Common myeloid progenitor, CD34-positive (primary cell): ENCODE results near the gene ICAM5.

ENCODE experiments used
- CTCF ChIA-PET: fragments of 350-600 bp; sonication (Branson Sonifier 250); formaldehyde crosslinking; loops from one replicate; lab custom pipeline; 2021; ENCODE audit warnings: antibody characterized with exemption; lab: Charles Lee
- POLR2A ChIA-PET: fragments of 350-600 bp; sonication (Branson Sonifier 250); formaldehyde crosslinking; loops from one replicate; lab custom pipeline; 2021; ENCODE audit warnings: antibody characterized with exemption; lab: Charles Lee
- DNase-seq, 3 donors: peaks; one replicate each; pipeline versions ENCODE4 v3.0.0 to v3.0.0-alpha.2; 2013
- H3K27ac ChIP-seq, 2 experiments: 1 replicate in 1 of 2; 2 replicates in 1 of 2; pipeline ENCODE4 v1.7.0; 2013; ENCODE audit warnings: inconsistent platforms in 2 of 2, low read length in 2 of 2, mild to moderate bottlenecking in 2 of 2, low read depth in 1 of 2, moderate library complexity in 1 of 2; ENCODE audit not compliant: severe bottlenecking in 2 of 2, insufficient read depth in 1 of 2, poor library complexity in 1 of 2
- H3K27me3 ChIP-seq, 5 experiments: replicated peaks in 2 of 5; 1 replicate in 3 of 5; 2 replicates in 2 of 5; pipeline versions ENCODE4 v1.6.1 to v1.7.0; 2013; ENCODE audit warnings: low read length in 4 of 5, mild to moderate bottlenecking in 2 of 5, moderate library complexity in 2 of 5, inconsistent platforms in 1 of 5; ENCODE audit not compliant: insufficient read depth in 5 of 5, control insufficient read depth in 4 of 5
- H3K36me3 ChIP-seq, 4 experiments: 1 replicate in 2 of 4; 2 replicates in 2 of 4; pipeline versions ENCODE4 v1.6.1 to v1.7.0; 2013; ENCODE audit warnings: low read length in 3 of 4, control low read depth in 1 of 4, mild to moderate bottlenecking in 1 of 4; ENCODE audit not compliant: control insufficient read depth in 4 of 4, insufficient read depth in 4 of 4
- H3K4me1 ChIP-seq, 4 experiments: 1 replicate in 3 of 4; 2 replicates in 1 of 4; pipeline versions ENCODE4 v1.6.1 to v1.7.1; 2013; ENCODE audit warnings: low read length in 3 of 4, mild to moderate bottlenecking in 3 of 4, control low read depth in 1 of 4, inconsistent platforms in 1 of 4, moderate library complexity in 1 of 4; ENCODE audit not compliant: control insufficient read depth in 4 of 4, insufficient read depth in 4 of 4; ENCODE audit errors: control extremely low read depth in 1 of 4
- H3K4me3 ChIP-seq, 7 experiments: 1 replicate in 4 of 7; 2 replicates in 3 of 7; pipeline versions ENCODE4 v1.5.1 to v1.7.0; 2013; ENCODE audit warnings: mild to moderate bottlenecking in 7 of 7, low read length in 6 of 7, moderate library complexity in 6 of 7, inconsistent platforms in 2 of 7, low read depth in 2 of 7, control low read depth in 1 of 7; ENCODE audit not compliant: insufficient read depth in 4 of 7, control insufficient read depth in 1 of 7; ENCODE audit errors: extremely low read depth in 1 of 7
- H3K9me3 ChIP-seq, 5 experiments: 1 replicate in 4 of 5; 2 replicates in 1 of 5; pipeline versions ENCODE4 v1.6.1 to v1.7.1; 2013; ENCODE audit warnings: low read length in 4 of 5, mild to moderate bottlenecking in 2 of 5, inconsistent platforms in 1 of 5, low read depth in 1 of 5, moderate library complexity in 1 of 5; ENCODE audit not compliant: control insufficient read depth in 4 of 5, insufficient read depth in 2 of 5; ENCODE audit errors: control extremely low read depth in 1 of 5
- WGBS: methylation state at CpG from one replicate; pipeline ENCODE4 v1.1.5; 2013; ENCODE audit not compliant: insufficient coverage; 5-methylcytosine and 5-hydroxymethylcytosine counted together

Gene ICAM5

DNA sequence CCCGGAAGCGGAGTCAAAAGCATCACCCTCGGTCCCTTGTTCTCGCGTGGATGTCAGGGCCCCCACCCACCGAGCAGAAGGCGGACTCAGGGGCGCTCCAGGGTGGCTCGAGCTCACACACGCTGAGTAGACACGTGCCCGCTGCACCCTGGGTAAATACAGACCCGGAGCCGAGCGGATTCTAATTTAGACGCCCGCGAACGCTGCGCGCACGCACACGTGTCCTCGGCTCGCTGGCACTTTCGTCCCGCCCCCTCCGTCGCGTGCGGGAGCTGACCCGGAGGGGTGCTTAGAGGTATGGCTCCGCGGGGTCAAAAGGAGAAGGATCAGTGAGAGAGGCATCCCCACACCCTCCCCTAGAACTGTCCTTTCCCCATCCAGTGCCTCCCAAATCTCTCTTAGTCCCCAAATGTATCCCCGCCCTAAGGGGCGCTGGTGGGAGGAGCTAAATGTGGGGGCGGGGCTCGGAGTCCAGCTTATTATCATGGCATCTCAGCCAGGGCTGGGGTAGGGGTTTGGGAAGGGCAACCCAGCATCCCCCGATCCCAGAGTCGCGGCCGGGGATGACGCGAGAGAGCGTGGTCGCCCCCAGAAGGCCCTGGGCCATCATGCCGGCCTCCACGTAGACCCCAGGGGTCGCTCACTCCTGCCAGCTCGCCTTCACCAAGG lies 451 bp upstream of the ICAM5 start:
- POLR2A ChIA-PET, result interaction anchor here (0.6 to 5.6 kb wide), 8 partner anchors 9 to 340 kb away, joined by 3 to 60 read pairs (median 6); partner anchors contain the start of genes ICAM1 and RAVER1
- DNase-seq, result peak; percentile 75 to 88 (median 85)
- CTCF ChIA-PET, result interaction anchor here (1.0 to 7.6 kb wide), 11 partner anchors 9 to 104 kb away, joined by 3 to 83 read pairs (median 6); partner anchors contain the start of gene ICAM1

DNA sequence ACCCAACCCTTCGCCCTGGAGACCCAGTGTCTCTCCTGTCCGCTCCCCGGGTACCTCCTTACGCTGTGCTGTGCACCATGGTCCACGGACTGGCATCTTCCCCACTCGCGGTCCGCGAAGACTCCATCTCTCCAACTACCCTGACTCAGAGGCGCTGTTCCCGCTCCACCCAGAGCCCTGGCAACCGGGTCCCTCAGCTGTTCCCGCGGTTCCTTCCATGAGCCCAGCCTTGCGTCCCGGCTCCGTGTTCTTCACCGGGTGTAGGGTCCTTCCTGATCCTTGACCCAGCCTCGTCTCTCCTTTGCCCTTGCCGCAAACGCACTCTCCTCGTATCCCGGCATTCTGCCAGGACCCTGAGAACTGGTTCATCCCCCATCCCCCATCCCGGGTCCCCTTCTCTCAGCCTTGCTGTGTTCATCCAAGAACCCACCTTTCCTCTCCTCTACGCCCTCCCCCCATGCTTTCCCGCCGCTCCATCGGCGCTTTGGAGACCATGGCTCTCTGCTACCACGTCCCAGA lies 664 bp downstream of the ICAM5 start:
- POLR2A ChIA-PET, result interaction anchor here (1.5 to 5.6 kb wide), 4 partner anchors 11 to 19 kb away, joined by 7 to 60 read pairs (median 13); partner anchors contain the start of gene ICAM1
- CTCF ChIA-PET, result interaction anchor here (0.6 to 7.6 kb wide), 6 partner anchors 12 to 964 kb away, joined by 3 to 83 read pairs (median 4); partner anchors contain the start of gene ICAM1

More for the DNA sequence above, 451 bp upstream of the ICAM5 start:
- Histone ChIP-seq H3K36me3 (peaks cover 0 to 15% (median 8%) of the 10 kb centered on the region in 4 experiments), H3K4me1 (peaks cover 0 to 95% (median 92%) of the 10 kb centered on the region in 4 experiments), H3K9me3 (no peaks in the 10 kb centered on the region), H3K4me3 (peak overlapping the region in 5 of 7 experiments; percentile 39 to 76 (median 65)), H3K27ac (peak overlapping the region in 1 of 2 experiments; percentile 73), H3K27me3 (peaks cover 0 to 46% (median 36%) of the 10 kb centered on the region in 5 experiments)
- 0% methylated on average over 29 of the region's 50 CpGs for WGBS

DNA sequence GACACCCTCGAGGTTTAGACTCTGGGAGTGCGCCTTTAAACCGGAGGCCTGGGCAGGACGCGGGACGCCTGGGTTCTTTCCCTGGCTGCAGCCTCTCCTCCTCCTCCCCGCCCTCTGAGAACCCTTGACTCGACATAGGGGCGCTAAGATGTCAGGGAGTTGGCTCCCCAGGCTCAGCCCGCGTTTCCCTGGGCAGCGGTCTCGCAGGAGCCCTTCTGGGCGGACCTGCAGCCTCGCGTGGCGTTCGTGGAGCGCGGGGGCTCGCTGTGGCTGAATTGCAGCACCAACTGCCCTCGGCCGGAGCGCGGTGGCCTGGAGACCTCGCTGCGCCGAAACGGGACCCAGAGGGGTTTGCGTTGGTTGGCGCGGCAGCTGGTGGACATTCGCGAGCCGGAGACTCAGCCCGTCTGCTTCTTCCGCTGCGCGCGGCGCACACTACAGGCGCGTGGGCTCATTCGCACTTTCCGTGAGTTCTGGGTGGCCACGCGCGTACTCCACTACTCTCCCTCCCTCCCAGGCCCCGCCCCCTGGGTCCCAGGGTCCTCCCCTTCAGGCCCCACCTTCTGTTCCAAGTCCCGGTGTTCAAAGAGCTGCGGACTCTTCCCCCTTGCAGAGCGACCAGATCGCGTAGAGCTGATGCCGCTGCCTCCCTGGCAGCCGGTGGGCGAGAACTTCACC lies 1.3 kb downstream of the ICAM5 start:
- Histone ChIP-seq H3K27ac (peak overlapping the region in 1 of 2 experiments; percentile 73), H3K9me3 (no peaks in the 10 kb centered on the region), H3K4me3 (peak overlapping the region; percentile 19 to 76 (median 54)), H3K36me3 (no peaks in the 10 kb centered on the region), H3K4me1 (peaks cover 4 to 97% (median 92%) of the 10 kb centered on the region in 4 experiments), H3K27me3 (peaks cover 0 to 63% (median 51%) of the 10 kb centered on the region in 5 experiments)
- POLR2A ChIA-PET, result interaction anchor here (2.6 kb wide), 1 partner anchor 20 kb away, joined by 19 read pairs; the partner anchor contains the start of gene ICAM1
- WGBS, result under 1% methylated on average over 51 of the region's 57 CpGs
- CTCF ChIA-PET, result interaction anchor here (0.8 to 7.6 kb wide), 6 partner anchors 11 to 41 kb away, joined by 3 to 83 read pairs (median 4); partner anchors contain the start of gene ICAM1
- peak in 2 of 3 donors; percentile 54 to 67 for DNase-seq

More for the DNA sequence above, 664 bp downstream of the ICAM5 start:
- under 1% methylated on average over 27 of the region's 30 CpGs for WGBS
- Histone ChIP-seq H3K27ac (peak overlapping the region in 1 of 2 experiments; percentile 73), H3K36me3 (peaks cover 0 to 4% (median under 1%) of the 10 kb centered on the region in 4 experiments), H3K9me3 (no peaks in the 10 kb centered on the region), H3K27me3 (peaks cover 0 to 57% (median 45%) of the 10 kb centered on the region in 5 experiments), H3K4me3 (peak overlapping the region; percentile 15 to 76 (median 54)), H3K4me1 (peaks cover 0 to 96% (median 92%) of the 10 kb centered on the region in 4 experiments)
- DNase-seq, result peak in 1 of 3 donors; percentile 25

DNA sequence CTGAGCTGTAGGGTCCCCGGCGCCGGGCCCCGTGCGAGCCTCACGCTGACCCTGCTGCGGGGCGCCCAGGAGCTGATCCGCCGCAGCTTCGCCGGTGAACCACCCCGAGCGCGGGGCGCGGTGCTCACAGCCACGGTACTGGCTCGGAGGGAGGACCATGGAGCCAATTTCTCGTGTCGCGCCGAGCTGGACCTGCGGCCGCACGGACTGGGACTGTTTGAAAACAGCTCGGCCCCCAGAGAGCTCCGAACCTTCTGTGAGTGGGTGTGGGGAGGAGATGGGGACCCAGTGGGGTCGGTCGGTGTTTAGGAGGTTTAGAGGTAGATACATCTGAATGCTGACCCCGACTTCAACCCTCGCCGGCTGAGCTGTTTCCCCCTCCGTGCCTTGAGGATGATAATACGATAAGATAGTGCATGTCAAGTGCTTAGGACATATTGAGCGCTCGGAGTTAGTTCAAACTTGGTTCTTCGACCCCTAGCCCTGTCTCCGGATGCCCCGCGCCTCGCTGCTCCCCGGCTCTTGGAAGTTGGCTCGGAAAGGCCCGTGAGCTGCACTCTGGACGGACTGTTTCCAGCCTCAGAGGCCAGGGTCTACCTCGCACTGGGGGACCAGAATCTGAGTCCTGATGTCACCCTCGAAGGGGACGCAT lies 1.9 kb downstream of the ICAM5 start:
- peak overlapping the region in 1 of 2 experiments; percentile 43 for H3K27ac ChIP-seq
- H3K4me1 ChIP-seq, result peaks cover 5 to 97% (median 88%) of the 10 kb centered on the region in 4 experiments

DNA sequence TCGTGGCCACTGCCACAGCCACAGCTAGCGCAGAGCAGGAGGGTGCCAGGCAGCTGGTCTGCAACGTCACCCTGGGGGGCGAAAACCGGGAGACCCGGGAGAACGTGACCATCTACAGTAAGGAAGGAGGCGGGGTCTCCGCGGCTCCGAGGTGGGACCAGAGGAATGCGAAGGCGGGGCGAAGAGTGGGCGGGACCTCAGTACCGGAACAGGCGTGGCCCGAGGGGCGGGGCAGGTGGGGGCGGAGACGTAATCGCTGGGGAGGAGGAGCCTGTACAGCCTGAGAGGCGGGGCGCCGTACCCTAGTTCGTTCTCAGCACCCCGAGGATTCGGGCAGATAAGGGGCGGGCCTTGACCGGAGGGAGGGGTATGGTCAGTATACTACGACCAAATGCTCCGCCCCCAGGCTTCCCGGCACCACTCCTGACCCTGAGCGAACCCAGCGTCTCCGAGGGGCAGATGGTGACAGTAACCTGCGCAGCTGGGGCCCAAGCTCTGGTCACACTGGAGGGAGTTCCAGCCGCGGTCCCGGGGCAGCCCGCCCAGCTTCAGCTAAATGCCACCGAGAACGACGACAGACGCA lies 2.5 kb downstream of the ICAM5 start:
- peaks cover 5 to 91% (median 83%) of the 10 kb centered on the region in 4 experiments for H3K4me1 ChIP-seq
- H3K27ac ChIP-seq, result peak overlapping the region in 1 of 2 experiments; percentile 54
- 2% methylated on average over 45 of the region's 45 CpGs for WGBS
- no peaks in the 10 kb centered on the region for H3K9me3 ChIP-seq
- POLR2A ChIA-PET, result interaction anchor here (2.6 kb wide), 1 partner anchor 21 kb away, joined by 19 read pairs; the partner anchor contains the start of gene ICAM1
- CTCF ChIA-PET, result interaction anchor here (1.0 to 7.6 kb wide), 6 partner anchors 9 to 33 kb away, joined by 3 to 83 read pairs (median 4); partner anchors contain the start of gene ICAM1
- H3K36me3 ChIP-seq, result no peaks in the 10 kb centered on the region
- peak; percentile 72 to 75 (median 75) for DNase-seq
- H3K27me3 ChIP-seq, result peaks cover 0 to 70% (median 52%) of the 10 kb centered on the region in 5 experiments
- peak overlapping the region; percentile 2 to 76 (median 54) for H3K4me3 ChIP-seq

More for the DNA sequence above, 1.9 kb downstream of the ICAM5 start:
- under 1% methylated on average over 42 of the region's 49 CpGs for WGBS
- CTCF ChIA-PET, result interaction anchor here (0.8 to 7.6 kb wide), 7 partner anchors 10 to 40 kb away, joined by 3 to 83 read pairs (median 3); partner anchors contain the start of gene ICAM1
- H3K36me3 ChIP-seq, result no peaks in the 10 kb centered on the region
- H3K9me3 ChIP-seq, result no peaks in the 10 kb centered on the region
- H3K4me3 ChIP-seq, result peak overlapping the region; percentile 19 to 76 (median 54)
- H3K27me3 ChIP-seq, result peaks cover 0 to 67% (median 52%) of the 10 kb centered on the region in 5 experiments
- POLR2A ChIA-PET, result interaction anchor here (2.6 kb wide), 1 partner anchor 21 kb away, joined by 19 read pairs; the partner anchor contains the start of gene ICAM1
- no peak for DNase-seq
